Activated T-helper 1 cell treated with anti-CD3 and anti-CD28 coated beads, Interleukin-12 subunit alpha, Interleukin-12 subunit beta, Interleukin-2, Interleukin-4 antibody, amounts not matched to agents 30 ng/mL and 10 ng/mL and 1 ng/mL, durations not matched to agents 14 hours and 24 hours and 36 hours (primary cell): ENCODE data around the gene ADARB2. TPM values are rescaled to one million over a fixed set of nuclear protein-coding genes. Genes with fewer than 3 reads are reported as not detected.

Source experiments
- DNase-seq: peaks from one replicate; pipeline ENCODE4 v3.0.0; 2021; ENCODE audit warnings: low spot score
- H3K27ac Mint-ChIP-seq: one replicate; pipeline ENCODE4 v1.8.0; 2021; ENCODE audit warnings: mild to moderate bottlenecking, mixed read lengths
- H3K27me3 Mint-ChIP-seq: one replicate; pipeline ENCODE4 v1.8.0; 2022; ENCODE audit warnings: mild to moderate bottlenecking, moderate library complexity, mixed read lengths; ENCODE audit not compliant: insufficient read depth
- H3K36me3 Mint-ChIP-seq: one replicate; pipeline ENCODE4 v1.8.0; 2021; ENCODE audit warnings: low read depth, mixed read lengths
- H3K4me1 Mint-ChIP-seq: one replicate; pipeline ENCODE4 v1.8.0; 2021; ENCODE audit warnings: low read depth, mixed read lengths
- H3K4me3 Mint-ChIP-seq: one replicate; pipeline ENCODE4 v1.8.0; 2021; ENCODE audit warnings: mild to moderate bottlenecking, moderate library complexity, mixed read lengths
- H3K9me3 Mint-ChIP-seq: one replicate; pipeline ENCODE4 v1.8.0; 2021; ENCODE audit warnings: mixed read lengths
- intact Hi-C: fragments of 100-400 bp; cut with micrococcal nuclease; formaldehyde crosslinking; loops from one replicate; pipeline ENCODE4 v1.15.1; 2024
- total RNA-seq: library from RNA; stranded (reverse); gene quantifications from 2 replicates; pipeline ENCODE4 v1.2.3, GENCODE V29; 2022

The ADARB2 gene
- total RNA-seq, 1 donor from 2014 or later = 0.05 TPM

DNA sequence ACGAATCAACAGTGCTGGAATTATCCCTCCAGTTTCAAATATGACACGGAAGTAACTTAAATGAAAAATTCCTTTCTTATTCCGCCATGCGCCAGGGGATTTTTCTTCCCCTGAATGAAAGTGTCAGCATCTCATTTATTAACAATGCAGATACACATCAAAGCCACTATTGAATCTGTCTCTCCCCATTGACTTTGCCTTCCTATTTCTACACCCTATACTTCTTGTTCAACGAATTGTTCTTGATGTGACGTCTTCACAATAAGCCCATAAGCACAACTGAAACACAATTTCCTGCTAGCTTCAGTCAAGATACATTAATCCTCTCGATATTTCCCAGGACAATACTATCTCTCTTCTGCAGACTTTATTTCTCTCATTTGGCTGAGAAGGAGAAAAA, 253.5 kb downstream of the ADARB2 start:
- Mint-ChIP-seq H3K27me3 (no peaks in the 10 kb centered on the region), H3K27ac (no peak overlapping the region), H3K4me1 (no peaks in the 10 kb centered on the region), H3K36me3 (no peaks in the 10 kb centered on the region), H3K9me3 (no peaks in the 10 kb centered on the region), H3K4me3 (no peak overlapping the region)
- intact Hi-C loops = no loop called here
- DNase-seq = no peak

GRCh38 chr10:1483246-1483645, 254.1 kb downstream of the ADARB2 start:
- Mint-ChIP-seq H3K9me3 (no peaks in the 10 kb centered on the region), H3K4me1 (no peaks in the 10 kb centered on the region)

DNA sequence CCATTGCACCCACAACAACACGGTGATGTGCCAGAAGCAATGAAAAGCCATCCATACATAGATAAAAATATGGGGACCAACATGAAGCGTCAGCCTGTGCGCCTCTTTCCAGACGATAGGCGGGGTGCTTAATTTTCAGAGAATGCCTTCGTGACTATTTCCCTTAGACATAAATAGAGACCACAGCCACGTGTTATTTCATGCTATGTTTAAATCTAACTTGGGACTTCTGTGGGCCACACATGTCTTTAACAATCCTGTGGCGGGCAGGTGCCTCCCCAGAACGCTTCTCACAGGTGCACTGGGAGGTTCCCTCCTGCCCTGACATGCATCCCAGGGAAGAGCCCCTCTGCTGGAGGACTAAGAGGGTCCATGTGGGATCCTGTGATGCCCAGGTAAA, 259.7 kb downstream of the ADARB2 start:
- no peaks in the 10 kb centered on the region for H3K4me1 Mint-ChIP-seq

More at GRCh38 chr10:1483246-1483645, 254.1 kb downstream of the ADARB2 start:
- intact Hi-C loops = no loop called here
- no peaks in the 10 kb centered on the region for H3K36me3 Mint-ChIP-seq
- no peak overlapping the region for H3K27ac Mint-ChIP-seq
- H3K4me3 Mint-ChIP-seq = no peak overlapping the region
- H3K27me3 Mint-ChIP-seq = no peaks in the 10 kb centered on the region
- DNase-seq = no peak

DNA sequence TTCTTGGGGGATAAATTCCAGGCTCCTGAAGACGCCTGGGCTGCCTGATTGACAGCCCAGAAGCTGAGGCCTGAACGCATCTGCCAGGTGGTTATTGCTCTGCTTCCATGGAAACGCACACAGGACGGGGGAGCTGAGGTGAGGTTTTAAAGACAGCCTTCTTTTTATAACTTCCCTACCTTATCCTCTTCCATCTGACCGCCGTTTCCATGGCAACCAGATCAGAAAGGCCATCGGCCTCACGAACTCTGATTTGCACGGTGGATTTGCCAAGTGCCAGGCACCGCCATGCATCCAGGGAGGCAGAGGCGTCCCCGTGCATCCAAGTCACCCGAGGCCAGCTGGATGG, 260.9 kb downstream of the ADARB2 start:
- Mint-ChIP-seq H3K36me3 (no peaks in the 10 kb centered on the region), H3K4me1 (no peaks in the 10 kb centered on the region), H3K9me3 (no peaks in the 10 kb centered on the region), H3K27ac (no peak overlapping the region), H3K27me3 (peaks cover 3% of the 10 kb centered on the region), H3K4me3 (no peak overlapping the region)
- intact Hi-C loops = no loop called here
- no peak for DNase-seq

More for the DNA sequence above, 259.7 kb downstream of the ADARB2 start:
- no peak overlapping the region for H3K4me3 Mint-ChIP-seq
- no peak overlapping the region for H3K27ac Mint-ChIP-seq
- intact Hi-C loops = no loop called here
- no peaks in the 10 kb centered on the region for H3K27me3 Mint-ChIP-seq
- H3K36me3 Mint-ChIP-seq = no peaks in the 10 kb centered on the region
- no peak for DNase-seq
- H3K9me3 Mint-ChIP-seq = no peaks in the 10 kb centered on the region

DNA sequence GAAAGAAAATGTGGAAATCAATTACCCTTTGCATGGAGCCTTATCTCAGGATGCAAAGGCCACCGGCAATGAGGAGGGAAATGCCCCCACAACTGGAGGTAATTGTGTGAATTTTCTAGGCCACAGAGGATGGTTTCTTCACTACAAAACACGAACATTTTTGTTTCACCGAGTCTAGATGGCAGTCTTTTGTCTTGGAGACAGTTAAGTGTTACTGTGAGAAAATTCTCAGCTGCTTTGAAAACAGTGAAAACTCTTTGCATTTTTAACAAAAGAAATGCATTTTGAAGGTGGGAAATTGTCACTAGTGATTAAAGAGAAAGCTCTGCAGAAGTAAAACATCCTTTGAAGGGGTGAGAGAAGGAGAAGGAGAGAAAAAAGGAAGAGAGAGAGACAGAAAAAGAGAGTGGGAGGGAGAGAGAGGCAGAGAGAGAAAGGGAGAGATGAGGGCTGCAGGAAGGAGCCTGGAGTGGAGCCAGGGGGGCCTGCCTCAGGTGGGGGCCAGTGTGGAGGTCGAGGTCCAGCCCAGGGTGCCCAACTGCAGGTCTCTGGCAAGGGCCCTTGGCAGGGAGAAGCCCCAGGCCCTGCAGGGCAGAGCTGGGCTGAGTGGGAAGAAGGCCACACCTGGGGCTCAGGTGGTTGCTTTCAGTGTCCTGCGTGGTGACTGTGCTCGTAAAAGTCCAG, 261.4 kb downstream of the ADARB2 start:
- Mint-ChIP-seq H3K27ac (no peak overlapping the region), H3K9me3 (no peaks in the 10 kb centered on the region), H3K36me3 (no peaks in the 10 kb centered on the region), H3K4me1 (no peaks in the 10 kb centered on the region), H3K27me3 (peaks cover 3% of the 10 kb centered on the region), H3K4me3 (no peak overlapping the region)
- intact Hi-C loops = no loop called here
- DNase-seq = no peak

GRCh38 chr10:1475098-1475591, 262.2 kb downstream of the ADARB2 start:
- intact Hi-C loops = no loop called here
- H3K4me1 Mint-ChIP-seq = no peaks in the 10 kb centered on the region
- no peaks in the 10 kb centered on the region for H3K9me3 Mint-ChIP-seq
- H3K4me3 Mint-ChIP-seq = no peak overlapping the region
- no peaks in the 10 kb centered on the region for H3K36me3 Mint-ChIP-seq
- no peak for DNase-seq
- H3K27me3 Mint-ChIP-seq = peaks cover 3% of the 10 kb centered on the region
- H3K27ac Mint-ChIP-seq = no peak overlapping the region

DNA sequence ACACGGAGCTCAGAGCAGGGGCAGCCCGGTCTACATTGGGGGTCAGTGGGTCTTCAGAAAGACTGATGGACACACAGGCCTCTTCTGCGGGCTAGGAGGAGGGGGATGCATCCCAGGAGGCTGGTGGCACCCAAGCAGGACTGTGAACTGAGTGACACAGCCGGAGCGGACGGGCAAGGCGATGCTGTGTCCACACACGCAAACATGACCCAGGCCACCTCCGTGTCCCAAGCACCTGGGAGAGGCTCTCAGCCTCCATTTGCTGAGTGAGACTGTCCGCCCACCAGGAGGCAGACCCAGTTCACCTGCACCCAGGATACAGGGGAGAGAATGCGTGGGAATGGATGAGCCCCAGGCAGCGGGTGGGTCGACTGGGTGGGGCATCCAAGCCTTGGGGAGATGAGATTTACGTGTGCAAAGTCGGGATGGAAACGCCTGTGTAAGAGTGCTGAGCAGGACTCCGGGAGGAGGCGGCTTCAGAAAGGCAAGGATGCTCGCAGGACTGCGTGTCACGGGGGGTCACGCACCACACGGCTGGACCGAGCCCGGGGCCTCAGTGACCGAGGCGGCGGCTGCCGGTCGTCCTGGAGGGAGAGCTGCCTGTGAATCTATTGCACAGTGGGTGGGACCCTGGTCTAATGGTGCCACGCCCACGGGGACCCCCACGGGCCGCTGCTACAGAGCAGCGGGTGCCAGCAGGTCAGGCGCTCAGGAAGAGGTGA, 262.8 kb downstream of the ADARB2 start:
- Mint-ChIP-seq H3K4me3 (no peak overlapping the region), H3K9me3 (no peaks in the 10 kb centered on the region), H3K4me1 (no peaks in the 10 kb centered on the region), H3K27ac (no peak overlapping the region), H3K36me3 (no peaks in the 10 kb centered on the region), H3K27me3 (peaks cover 3% of the 10 kb centered on the region)
- intact Hi-C loops = no loop called here
- DNase-seq = no peak

DNA sequence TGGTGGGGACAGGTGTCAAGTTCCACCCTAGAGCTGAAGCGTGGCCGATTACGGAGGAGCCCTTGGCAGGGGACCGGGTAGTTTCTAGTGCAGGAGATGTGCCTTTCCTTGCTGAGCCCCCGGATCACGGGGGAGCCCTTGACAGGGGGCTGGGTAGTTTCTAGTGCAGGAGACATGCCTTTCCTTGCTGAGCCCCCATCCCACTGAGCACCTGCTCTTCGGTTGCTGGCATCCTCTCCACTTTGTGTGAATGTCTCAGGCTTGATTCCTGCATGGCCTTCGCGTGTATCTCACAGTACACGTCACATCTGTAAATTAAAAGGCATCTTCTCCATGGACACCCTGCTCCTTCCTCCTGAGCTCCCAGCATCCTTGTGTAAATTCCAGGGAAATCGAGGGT, 263.5 kb downstream of the ADARB2 start:
- Mint-ChIP-seq H3K36me3 (no peaks in the 10 kb centered on the region), H3K27me3 (peaks cover 3% of the 10 kb centered on the region), H3K4me3 (no peak overlapping the region), H3K9me3 (no peaks in the 10 kb centered on the region), H3K4me1 (no peaks in the 10 kb centered on the region), H3K27ac (no peak overlapping the region)
- no peak for DNase-seq
- intact Hi-C loops = no loop called here

DNA sequence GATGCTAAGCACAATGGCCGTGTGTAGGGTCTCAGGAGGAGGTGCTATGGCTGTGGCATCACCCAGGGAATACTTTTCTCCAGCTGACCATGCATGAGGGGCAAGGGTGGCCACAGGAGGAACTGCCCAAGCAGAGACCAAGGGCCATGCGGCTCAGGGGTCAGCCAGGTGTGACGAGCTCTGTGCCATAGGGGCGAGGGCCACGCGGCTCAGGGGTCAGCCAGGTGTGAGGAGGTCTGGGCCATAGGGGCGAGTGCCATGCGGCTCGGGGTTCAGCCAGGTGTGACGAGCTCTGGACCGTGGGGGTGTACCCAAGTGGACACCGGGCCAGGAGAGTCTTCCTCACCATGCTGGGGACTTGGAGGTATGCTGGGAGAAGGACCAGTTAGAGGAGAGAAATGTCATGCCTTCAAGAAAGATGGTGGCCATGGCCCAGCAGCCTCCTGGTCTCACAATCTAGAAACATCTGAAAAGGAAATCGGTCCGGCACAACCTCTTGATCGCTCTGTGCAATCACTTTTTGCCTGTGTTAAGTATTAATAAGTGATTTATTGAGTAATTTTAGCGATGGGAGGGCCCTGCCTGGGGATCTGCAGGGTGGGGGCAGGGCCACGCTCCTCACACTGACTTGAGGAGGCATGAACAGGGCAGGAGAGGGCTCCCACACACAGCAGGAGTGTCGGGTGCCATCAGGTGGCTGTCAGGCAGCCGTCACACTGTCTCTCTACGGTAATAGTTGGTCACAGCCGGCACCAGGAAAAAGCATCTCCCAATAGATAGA, 265.0 kb downstream of the ADARB2 start:
- no peak overlapping the region for H3K27ac Mint-ChIP-seq
- no peaks in the 10 kb centered on the region for H3K36me3 Mint-ChIP-seq
- intact Hi-C loops = no loop called here
- no peak overlapping the region for H3K4me3 Mint-ChIP-seq
- peaks cover 5% of the 10 kb centered on the region for H3K27me3 Mint-ChIP-seq
- no peak for DNase-seq
- H3K4me1 Mint-ChIP-seq = no peaks in the 10 kb centered on the region
- no peaks in the 10 kb centered on the region for H3K9me3 Mint-ChIP-seq

DNA sequence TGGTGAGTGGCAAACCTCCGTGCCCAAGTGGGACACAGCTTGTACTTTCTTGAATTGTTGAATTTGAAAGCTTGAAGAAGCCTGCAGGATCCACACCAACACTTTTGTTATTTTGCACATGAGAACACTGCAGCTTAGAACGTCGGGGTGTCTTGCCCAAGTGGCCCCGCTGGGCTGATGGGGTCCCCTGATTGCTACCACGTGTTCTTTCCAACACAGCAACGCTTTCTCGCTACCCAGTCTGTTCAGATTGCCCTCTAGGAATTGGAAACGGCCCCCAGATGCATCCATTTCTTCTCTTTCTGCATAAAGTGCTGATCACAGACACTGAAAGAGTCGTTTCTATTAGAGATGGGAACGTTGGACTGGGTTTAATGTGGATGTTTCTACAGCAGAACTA, 268.5 kb downstream of the ADARB2 start:
- Mint-ChIP-seq H3K4me3 (no peak overlapping the region), H3K27ac (no peak overlapping the region), H3K9me3 (no peaks in the 10 kb centered on the region), H3K27me3 (peaks cover 5% of the 10 kb centered on the region), H3K4me1 (no peaks in the 10 kb centered on the region), H3K36me3 (no peaks in the 10 kb centered on the region)
- intact Hi-C loops = no loop called here
- no peak for DNase-seq

DNA sequence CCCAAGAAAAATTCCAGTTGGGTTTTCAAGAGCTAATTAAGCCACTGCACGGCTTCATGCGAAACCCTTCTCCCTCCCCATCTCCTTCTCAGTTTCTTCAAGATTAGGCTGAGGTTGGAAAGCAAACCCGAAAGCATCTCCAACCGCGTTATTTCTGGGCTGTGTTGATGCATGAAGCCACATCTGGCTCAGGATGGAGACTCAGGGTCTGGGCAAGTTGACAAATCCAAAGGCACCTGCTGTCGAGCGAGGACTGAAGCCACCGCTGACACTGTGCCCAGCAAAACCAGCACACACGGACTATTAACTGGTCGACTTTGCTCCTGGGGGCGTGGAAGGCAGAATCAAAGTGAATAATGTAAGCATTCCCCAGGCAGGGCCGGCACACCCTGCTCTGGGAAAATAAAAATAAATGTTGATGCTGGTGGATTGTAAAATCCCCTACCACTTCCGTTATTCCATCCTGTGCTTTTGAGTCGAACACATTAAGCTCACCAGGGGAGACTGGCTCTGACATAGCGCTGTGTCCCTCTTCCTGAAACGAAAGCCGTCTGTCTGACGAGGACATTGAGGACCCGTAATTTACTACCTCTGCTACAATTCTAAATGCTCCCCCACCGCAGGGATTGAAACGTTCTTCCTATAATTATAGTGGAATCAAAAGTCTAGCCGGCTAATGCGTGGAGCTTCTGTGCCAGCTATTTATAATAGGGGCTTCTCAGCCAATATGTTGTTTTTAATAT, 269.8 kb downstream of the ADARB2 start:
- H3K9me3 Mint-ChIP-seq = no peaks in the 10 kb centered on the region
- no peaks in the 10 kb centered on the region for H3K36me3 Mint-ChIP-seq
- no peaks in the 10 kb centered on the region for H3K4me1 Mint-ChIP-seq
- no peak for DNase-seq
- H3K27me3 Mint-ChIP-seq = peaks cover 5% of the 10 kb centered on the region
- H3K4me3 Mint-ChIP-seq = no peak overlapping the region
- intact Hi-C loops = no loop called here
- H3K27ac Mint-ChIP-seq = no peak overlapping the region

DNA sequence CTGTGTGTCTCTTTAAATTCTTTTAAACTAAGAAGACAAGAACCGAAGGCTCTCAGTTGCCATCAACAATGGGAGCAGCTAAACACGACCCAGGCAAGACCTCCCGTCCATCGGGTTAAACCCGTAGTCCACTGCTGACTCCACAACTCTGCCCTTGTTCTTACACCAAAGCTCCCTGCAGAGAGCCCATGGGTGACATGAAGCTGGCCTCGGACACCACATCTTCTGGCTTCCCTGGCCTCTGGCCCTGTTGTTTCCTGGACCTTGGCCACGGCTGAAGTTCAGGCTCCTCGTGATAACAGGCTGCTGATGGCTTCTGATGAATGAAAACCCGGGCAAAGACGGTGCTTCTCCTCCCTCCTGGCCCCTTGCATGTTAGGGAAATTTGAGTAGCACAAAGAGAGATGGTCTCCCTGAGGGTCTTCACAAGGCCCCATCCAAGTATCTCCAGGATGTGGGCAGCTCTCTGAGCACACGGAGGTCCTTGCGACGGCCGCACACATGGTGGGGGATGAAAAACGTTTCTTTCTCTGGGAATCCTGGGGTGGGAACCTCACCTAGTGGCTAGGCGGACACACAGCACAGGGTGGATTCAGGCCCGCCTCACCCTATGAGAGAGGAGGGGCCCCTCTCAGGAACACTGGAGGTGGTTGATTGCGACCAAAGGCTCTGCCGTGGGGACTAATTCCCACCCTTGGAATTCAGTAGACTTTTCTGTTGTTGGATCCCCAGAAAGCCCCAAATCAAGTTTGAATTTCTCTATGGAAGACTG, 271.1 kb downstream of the ADARB2 start:
- Mint-ChIP-seq H3K9me3 (no peaks in the 10 kb centered on the region), H3K36me3 (no peaks in the 10 kb centered on the region), H3K4me3 (no peak overlapping the region), H3K27me3 (peaks cover 2% of the 10 kb centered on the region), H3K27ac (no peak overlapping the region), H3K4me1 (no peaks in the 10 kb centered on the region)
- intact Hi-C loops = no loop called here
- no peak for DNase-seq
